HepG2 (cell line): ENCODE results near the gene TMEM190. TPM values are rescaled to one million over a fixed set of nuclear protein-coding genes. Genes with fewer than 3 reads are reported as not detected.
A peak's percentile ranks its signal among the peaks of the same experiment; 100 is the strongest.

Experiments used
- CAMTA2 ChIP-seq: sonication (generic); formaldehyde crosslinking; IDR thresholded peaks from 2 replicates; pipeline ENCODE4 v1.4.0; 2020; ENCODE audit warnings: mild to moderate bottlenecking, missing genetic modification reagents, borderline replicate concordance
- ETV5 ChIP-seq: IDR thresholded peaks from 2 replicates; pipeline ENCODE4 v1.6.1; 2018; ENCODE audit warnings: missing biosample characterization, missing genetic modification reagents, inconsistent platforms, borderline replicate concordance
- GLMP ChIP-seq: sonication (generic); formaldehyde crosslinking; IDR thresholded peaks from 2 replicates; pipeline ENCODE4 v1.9.0; 2021; ENCODE audit warnings: missing genetic modification reagents, mild to moderate bottlenecking, borderline replicate concordance
- HIVEP1 ChIP-seq: sonication (generic); formaldehyde crosslinking; IDR thresholded peaks from 2 replicates; pipeline ENCODE4 v1.4.0; 2020; ENCODE audit warnings: mild to moderate bottlenecking, missing genetic modification reagents
- KLF15 ChIP-seq: sonication (generic); formaldehyde crosslinking; IDR thresholded peaks from 2 replicates; pipeline ENCODE4 v1.8.1; 2023; ENCODE audit warnings: borderline replicate concordance, mild to moderate bottlenecking, inconsistent platforms, missing genetic modification reagents, mixed read lengths
- MLXIP ChIP-seq: sonication (generic); formaldehyde crosslinking; IDR thresholded peaks from 2 replicates; pipeline ENCODE4 v1.9.0; 2021; ENCODE audit warnings: missing genetic modification reagents, borderline replicate concordance
- NR2F1 ChIP-seq, 2 experiments: fragments of 450-650 bp in 1 of 2; formaldehyde crosslinking in 1 of 2; IDR thresholded peaks; 2 replicates each; pipeline versions ENCODE4 v1.5.0 to v1.6.1; 2016 to 2020; ENCODE audit warnings: mild to moderate bottlenecking in 1 of 2, missing compliant biosample characterization in 1 of 2, missing genetic modification reagents in 1 of 2, moderate library complexity in 1 of 2
- NR2F2 ChIP-seq: IDR thresholded peaks from 2 replicates; pipeline ENCODE4 v1.6.1; 2012; ENCODE audit warnings: low read depth, inconsistent platforms, borderline replicate concordance
- POLR2AphosphoS2 ChIP-seq: IDR thresholded peaks from 2 replicates; pipeline ENCODE4 v1.6.1; 2011; ENCODE audit warnings: low read depth, low read length, improper control_type of control experiment
- SIN3B ChIP-seq: fragments of 150-350 bp; IDR thresholded peaks from 2 replicates; pipeline ENCODE4 v1.6.1; 2014; ENCODE audit warnings: low read length
- TAF15 ChIP-seq: fragments of 200-400 bp; formaldehyde crosslinking; IDR thresholded peaks from one replicate; pipeline ENCODE4 v1.6.1; 2018; ENCODE audit warnings: mild to moderate bottlenecking, low read depth, low read length; ENCODE audit not compliant: poor library complexity, severe bottlenecking
- TFE3 ChIP-seq: IDR thresholded peaks from 2 replicates; pipeline ENCODE4 v1.6.1; 2016
- TOPORS ChIP-seq: sonication (generic); formaldehyde crosslinking; IDR thresholded peaks from 2 replicates; pipeline ENCODE4 v1.8.0; 2023; ENCODE audit warnings: mild to moderate bottlenecking, missing genetic modification reagents
- U2AF1 ChIP-seq: fragments of 200-400 bp; formaldehyde crosslinking; optimal IDR thresholded peaks from 2 replicates; pipeline ENCODE3; 2017; ENCODE audit warnings: mild to moderate bottlenecking, low read depth, low read length
- ZKSCAN5 ChIP-seq: sonication (generic); formaldehyde crosslinking; IDR thresholded peaks from 2 replicates; pipeline ENCODE4 v1.5.1; 2020; ENCODE audit warnings: mild to moderate bottlenecking, missing genetic modification reagents
- ZNF10 ChIP-seq: sonication (generic); formaldehyde crosslinking; IDR thresholded peaks from 2 replicates; pipeline ENCODE4 v1.4.0; 2020; ENCODE audit warnings: mild to moderate bottlenecking, low read depth, missing genetic modification reagents, borderline replicate concordance
- ZNF3 ChIP-seq: IDR thresholded peaks from 2 replicates; pipeline ENCODE4 v1.7.0; 2017; ENCODE audit warnings: inconsistent platforms
- ZNF556 ChIP-seq: sonication (generic); formaldehyde crosslinking; IDR thresholded peaks from 2 replicates; pipeline ENCODE4 v1.4.0; 2020; ENCODE audit warnings: mild to moderate bottlenecking, missing genetic modification reagents, borderline replicate concordance
- polyA plus RNA-seq, 8 experiments: library from polyadenylated mRNA; depleted of rRNA in 3 of 8; stranded (reverse) in 7 of 8; unstranded in 1 of 8; fragments of >200 nt; fragmentation: Illumina TruSeq in 4 of 8; extraction: Trizol in 4 of 8; gene quantifications; 2 replicates each; pipeline versions ENCODE4 v1.2.1 to v1.2.3, GENCODE V29; 2011 to 2016; ENCODE audit warnings: low read depth in 4 of 8, missing spikeins in 1 of 8, mixed read lengths in 1 of 8; ENCODE audit not compliant: insufficient read depth in 1 of 8
- total RNA-seq, 5 experiments: library from RNA; depleted of rRNA; stranded (reverse); fragments of >200 nt; fragmentation: Illumina TruSeq; extraction: Trizol; gene quantifications; 2 replicates each; pipeline ENCODE4 v1.2.3, GENCODE V29; 2016; ENCODE audit warnings: low read depth in 1 of 5
- TF ChIP-seq, protein P1 (sequence below): sonication (generic); formaldehyde crosslinking; IDR thresholded peaks from 2 replicates; pipeline ENCODE4 v1.9.0; 2021; ENCODE audit warnings: missing genetic modification reagents, borderline replicate concordance
- TF ChIP-seq, protein P2 (sequence below): sonication (generic); formaldehyde crosslinking; IDR thresholded peaks from 2 replicates; pipeline ENCODE4 v1.4.0; 2020; ENCODE audit warnings: missing genetic modification reagents, low read depth, mild to moderate bottlenecking, borderline replicate concordance

Gene TMEM190
- total and polyA plus RNA-seq, 2 of the 13 experiments (the other 11 are each of a cell fraction or from before 2014, with no cell fraction given): 0.35 to 0.83 TPM

DNA sequence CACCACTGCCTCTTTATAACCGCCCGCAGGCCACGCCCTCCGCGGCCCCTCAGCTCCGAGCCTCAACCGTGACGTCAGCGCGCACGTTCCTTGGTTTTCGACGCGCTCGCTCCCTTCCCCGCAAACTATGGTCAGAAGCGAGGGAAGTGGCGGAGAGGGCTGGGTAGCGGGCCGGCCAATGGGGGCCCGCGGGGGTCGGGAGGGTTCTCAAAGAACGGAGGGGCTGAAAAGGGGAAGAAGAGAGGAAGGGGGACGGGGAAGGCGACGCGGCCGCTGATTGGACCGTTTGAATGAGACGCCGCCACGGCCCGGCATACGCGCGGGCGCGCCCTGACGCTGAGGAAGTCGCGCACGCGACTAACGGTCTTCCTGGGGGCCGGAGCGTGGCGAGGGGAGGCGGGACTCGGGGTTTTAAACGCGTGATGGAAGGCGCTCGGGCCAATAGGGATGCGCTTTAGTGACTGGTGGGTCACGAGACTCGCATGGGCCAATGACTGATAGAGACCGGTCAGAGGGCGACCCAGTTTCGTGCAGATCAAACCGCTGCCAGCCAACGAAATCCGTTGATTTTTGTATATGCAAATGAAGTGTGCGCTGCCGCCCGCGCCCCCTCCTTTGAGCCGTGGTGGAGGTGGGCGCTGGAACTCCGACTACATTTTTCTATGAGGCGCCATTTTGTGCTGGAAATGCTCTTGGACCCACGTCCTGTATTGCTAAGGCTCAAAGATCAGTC, 31.3 kb downstream of the TMEM190 start (continued):
- TF ChIP-seq NR2F1 (CRISPR knock-in tag; IDR thresholded peaks at IDR 0.05) (no peak), GLMP (CRISPR knock-in tag) (no peak), POLR2AphosphoS2 (no peak), CAMTA2 (CRISPR knock-in tag) (peak; percentile 59; the same call in 1 of the 2 replicates), TAF15 (no peak), ZKSCAN5 (CRISPR knock-in tag) (no peak), KLF15 (CRISPR knock-in tag) (no peak; the same call in 1 of the 2 replicates), HIVEP1 (CRISPR knock-in tag) (no peak), SIN3B (no peak), TFE3 (CRISPR knock-in tag) (no peak), MLXIP (CRISPR knock-in tag) (no peak), ZNF3 (CRISPR knock-in tag) (no peak), ETV5 (CRISPR knock-in tag) (no peak; the same call in 1 of the 2 replicates), ZNF10 (no peak), TOPORS (CRISPR knock-in tag) (no peak), NR2F2 (no peak), ZNF556 (CRISPR knock-in tag) (0 out of 2 replicates have a peak, but pooled peaks have one; percentile 67), U2AF1 (no peak)
- TF ChIP-seq, protein P1, sequence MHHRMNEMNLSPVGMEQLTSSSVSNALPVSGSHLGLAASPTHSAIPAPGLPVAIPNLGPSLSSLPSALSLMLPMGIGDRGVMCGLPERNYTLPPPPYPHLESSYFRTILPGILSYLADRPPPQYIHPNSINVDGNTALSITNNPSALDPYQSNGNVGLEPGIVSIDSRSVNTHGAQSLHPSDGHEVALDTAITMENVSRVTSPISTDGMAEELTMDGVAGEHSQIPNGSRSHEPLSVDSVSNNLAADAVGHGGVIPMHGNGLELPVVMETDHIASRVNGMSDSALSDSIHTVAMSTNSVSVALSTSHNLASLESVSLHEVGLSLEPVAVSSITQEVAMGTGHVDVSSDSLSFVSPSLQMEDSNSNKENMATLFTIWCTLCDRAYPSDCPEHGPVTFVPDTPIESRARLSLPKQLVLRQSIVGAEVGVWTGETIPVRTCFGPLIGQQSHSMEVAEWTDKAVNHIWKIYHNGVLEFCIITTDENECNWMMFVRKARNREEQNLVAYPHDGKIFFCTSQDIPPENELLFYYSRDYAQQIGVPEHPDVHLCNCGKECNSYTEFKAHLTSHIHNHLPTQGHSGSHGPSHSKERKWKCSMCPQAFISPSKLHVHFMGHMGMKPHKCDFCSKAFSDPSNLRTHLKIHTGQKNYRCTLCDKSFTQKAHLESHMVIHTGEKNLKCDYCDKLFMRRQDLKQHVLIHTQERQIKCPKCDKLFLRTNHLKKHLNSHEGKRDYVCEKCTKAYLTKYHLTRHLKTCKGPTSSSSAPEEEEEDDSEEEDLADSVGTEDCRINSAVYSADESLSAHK (CRISPR knock-in tag): no peak
- TF ChIP-seq, protein P2, sequence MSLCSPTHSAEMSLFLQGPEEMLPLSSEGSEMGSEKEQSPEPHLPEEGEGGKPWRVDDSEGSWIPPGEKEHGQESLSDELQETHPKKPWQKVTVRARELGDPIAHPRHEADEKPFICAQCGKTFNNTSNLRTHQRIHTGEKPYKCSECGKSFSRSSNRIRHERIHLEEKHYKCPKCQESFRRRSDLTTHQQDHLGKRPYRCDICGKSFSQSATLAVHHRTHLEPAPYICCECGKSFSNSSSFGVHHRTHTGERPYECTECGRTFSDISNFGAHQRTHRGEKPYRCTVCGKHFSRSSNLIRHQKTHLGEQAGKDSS (CRISPR knock-in tag): peak; percentile 78; the same call in 1 of the 2 replicates
